Uterus (tissue), 4 donors: ENCODE results near the gene TLE3. TPM values are rescaled to one million over a fixed set of nuclear protein-coding genes. Genes with fewer than 3 reads are reported as not detected.

Experiments
- DNase-seq, 2 donors: peaks; one replicate each; pipeline ENCODE4 v3.0.0-alpha.2; 2019 to 2020
- H3K27ac ChIP-seq, 2 donors: fragments of 200-600 bp; sonication (generic); 1 replicate in 1 of 2; 2 replicates in 1 of 2; pipeline ENCODE4 v1.5.1; 2016 to 2018
- H3K27me3 ChIP-seq, 2 donors: fragments of 200-600 bp; sonication (generic); one replicate each; pipeline ENCODE4 v1.5.1; 2018 to 2019; ENCODE audit warnings: control low read depth in 1 of 2
- H3K36me3 ChIP-seq, 2 donors: fragments of 200-600 bp; sonication (generic); one replicate each; pipeline ENCODE4 v1.5.1; 2019; ENCODE audit warnings: control low read depth in 1 of 2
- H3K4me1 ChIP-seq, 2 donors: fragments of 200-600 bp; sonication (generic); one replicate each; pipeline ENCODE4 v1.5.1; 2018 to 2019; ENCODE audit warnings: control low read depth in 1 of 2
- H3K4me3 ChIP-seq, 2 donors: fragments of 200-600 bp; sonication (generic); 1 replicate in 1 of 2; 2 replicates in 1 of 2; pipeline ENCODE4 v1.5.1; 2018 to 2019; ENCODE audit warnings: mild to moderate bottlenecking in 1 of 2
- H3K9me3 ChIP-seq, 2 donors: fragments of 200-600 bp; sonication (generic); one replicate each; pipeline ENCODE4 v1.5.1; 2019; ENCODE audit warnings: control low read depth in 1 of 2
- CTCF ChIP-seq, 4 experiments: fragments of 200-600 bp in 2 of 4; fragments of 450-650 bp in 2 of 4; sonication (generic) in 2 of 4; IDR thresholded peaks; one replicate each; pipeline ENCODE4 v1.5.1; 2016 to 2019; ENCODE audit warnings: antibody characterized with exemption in 4 of 4, mild to moderate bottlenecking in 2 of 4, moderate library complexity in 1 of 4
- POLR2A ChIP-seq, 2 donors: fragments of 450-650 bp; IDR thresholded peaks; one replicate each; pipeline ENCODE4 v1.6.1; 2016; ENCODE audit warnings: antibody characterized with exemption in 2 of 2, mild to moderate bottlenecking in 1 of 2, moderate library complexity in 1 of 2
- intact Hi-C: fragments of 100-400 bp; cut with DNase I; formaldehyde crosslinking; loops from one replicate; pipeline ENCODE4 v1.15.1; 2023; ENCODE audit warnings: low total_unique reads
- total RNA-seq, 4 donors: library from RNA; depleted of rRNA in 3 of 4; stranded (reverse); fragments of >200 nt in 3 of 4; gene quantifications; one replicate each; pipeline versions ENCODE4 v1.1.0 to v1.2.4, GENCODE V29; 2014 to 2023
- donor health status: DM: yes; HTN: yes; CAD: no.

Gene TLE3
- total RNA-seq, 4 donors from 2014 or later = 7.4 to 244 (median 49.4) TPM

GRCh38 chr15:70096215-70097062 lies 1.3 kb downstream of the TLE3 start:
- H3K9me3 ChIP-seq = no peaks in the 10 kb centered on the region
- H3K27ac ChIP-seq = peak overlapping the region; percentile 94 to 99
- H3K4me3 ChIP-seq = peak overlapping the region; percentile 68 to 76
- peak; percentile 64 for DNase-seq
- no peaks in the 10 kb centered on the region for H3K27me3 ChIP-seq
- intact Hi-C loops = loop anchor here (10.0 kb wide), 1 partner anchor 368 kb away; no protein-coding TSS in a partner anchor
- TF ChIP-seq POLR2A (IDR thresholded peaks at IDR 0.05) (no peak), CTCF (IDR thresholded peaks at IDR 0.05) (no peak)
- H3K36me3 ChIP-seq = no peaks in the 10 kb centered on the region
- peaks cover 0 to 9% of the 10 kb centered on the region in 2 donors for H3K4me1 ChIP-seq

GRCh38 chr15:70095408-70096214 lies 2.1 kb downstream of the TLE3 start:
- intact Hi-C loops = loop anchor here (10.0 kb wide), 1 partner anchor 369 kb away; no protein-coding TSS in a partner anchor
- Histone ChIP-seq H3K27ac (peak overlapping the region; percentile 94 to 99), H3K4me1 (peaks cover 0 to 4% of the 10 kb centered on the region in 2 donors), H3K4me3 (peak overlapping the region; percentile 68 to 76), H3K27me3 (no peaks in the 10 kb centered on the region), H3K36me3 (no peaks in the 10 kb centered on the region), H3K9me3 (no peaks in the 10 kb centered on the region)
- peak in 1 of 2 donors; percentile 45 for DNase-seq
- TF ChIP-seq CTCF (IDR thresholded peaks at IDR 0.05) = no peak
- no peak for TF ChIP-seq POLR2A (IDR thresholded peaks at IDR 0.05)

GRCh38 chr15:70094690-70095311 lies 2.9 kb downstream of the TLE3 start:
- H3K27ac ChIP-seq = peak overlapping the region; percentile 94 to 99
- H3K36me3 ChIP-seq = no peaks in the 10 kb centered on the region
- peak overlapping the region; percentile 68 to 76 for H3K4me3 ChIP-seq
- H3K27me3 ChIP-seq = no peaks in the 10 kb centered on the region
- DNase-seq = no peak
- no peaks in the 10 kb centered on the region for H3K9me3 ChIP-seq
- no peaks in the 10 kb centered on the region for H3K4me1 ChIP-seq
- intact Hi-C loops = loop anchor here (10.0 kb wide), 1 partner anchor 370 kb away; no protein-coding TSS in a partner anchor
- TF ChIP-seq POLR2A (IDR thresholded peaks at IDR 0.05) (no peak), CTCF (IDR thresholded peaks at IDR 0.05) (no peak)

GRCh38 chr15:70093481-70094319 lies 4.0 kb downstream of the TLE3 start:
- Histone ChIP-seq H3K27me3 (no peaks in the 10 kb centered on the region), H3K9me3 (no peaks in the 10 kb centered on the region), H3K4me3 (no peak overlapping the region), H3K27ac (peak overlapping the region; percentile 10 to 94), H3K36me3 (no peaks in the 10 kb centered on the region), H3K4me1 (peaks cover 0 to 8% of the 10 kb centered on the region in 2 donors)
- TF ChIP-seq POLR2A (IDR thresholded peaks at IDR 0.05) (no peak), CTCF (IDR thresholded peaks at IDR 0.05) (no peak)
- DNase-seq = no peak
- intact Hi-C loops = loop anchor here (10.0 kb wide), 1 partner anchor 371 kb away; no protein-coding TSS in a partner anchor
